ENCODE measurements around the gene IL2RA.
"Not testable (repeated sequence)": the region's sequence is repeated elsewhere in the genome, so short reads cannot be mapped to it uniquely, and the experiment has no call there.

The IL2RA gene

DNA sequence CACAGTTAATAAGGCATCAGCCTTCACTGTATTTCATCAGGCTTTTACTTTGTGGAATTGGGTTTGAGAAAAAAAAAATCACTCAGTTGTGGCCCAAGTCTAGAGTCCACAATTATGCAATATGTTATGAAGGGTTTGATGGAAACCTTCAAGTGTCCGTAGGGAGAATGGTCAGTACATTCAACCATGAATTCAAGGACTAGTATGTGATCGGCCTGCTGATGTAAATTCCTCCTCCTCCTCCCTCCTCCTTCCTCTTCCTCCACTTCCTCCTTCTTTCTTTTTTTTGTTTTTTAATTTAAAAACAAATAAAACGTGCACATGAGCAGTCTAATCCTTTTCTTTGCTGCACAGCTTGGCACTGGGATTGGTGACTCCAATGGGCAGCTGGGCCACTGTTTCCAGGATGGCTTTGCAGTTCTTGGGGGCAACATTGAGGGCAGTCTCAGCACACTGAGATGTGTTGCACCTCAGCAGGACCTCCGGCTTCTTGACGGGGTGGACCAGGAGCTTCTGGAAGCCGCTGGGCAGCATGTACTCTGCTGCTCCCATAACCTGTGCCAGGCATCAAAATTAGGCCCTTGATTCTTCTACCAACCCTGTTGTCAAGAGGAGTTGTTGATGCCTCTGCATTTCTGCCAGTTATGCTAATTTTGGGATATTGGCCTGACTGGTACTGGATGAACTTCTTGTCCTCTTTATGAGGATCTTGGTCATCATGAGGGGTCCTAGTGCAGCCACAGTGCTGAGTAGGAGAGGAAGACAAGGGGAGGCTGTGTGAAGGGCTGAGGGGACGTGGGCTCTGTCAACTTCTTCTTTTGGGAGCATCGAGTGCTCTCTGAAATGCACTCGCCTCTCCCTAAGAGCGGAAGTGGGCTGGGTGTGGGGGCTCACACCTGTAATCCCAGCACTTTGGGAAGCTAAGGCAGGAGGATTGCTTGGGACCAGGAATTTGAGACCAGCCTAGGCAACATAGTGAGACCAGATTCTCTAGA lies 9.3 kb upstream of the IL2RA start:
- peaks cover 4% of the 10 kb centered on the region for H3K36me3 Mint-ChIP-seq (ENCODE audit: low read depth)
- H3K27ac Mint-ChIP-seq, result peak overlapping the region; percentile 90
- H3K9me3 Mint-ChIP-seq, result no peaks in the 10 kb centered on the region
- H3K27me3 Mint-ChIP-seq (ENCODE audit: low read depth), result no peaks in the 10 kb centered on the region
- H3K4me3 Mint-ChIP-seq, result peak overlapping the region; percentile 63
- H3K4me1 Mint-ChIP-seq (ENCODE audit: low read depth), result peaks cover 73% of the 10 kb centered on the region

DNA sequence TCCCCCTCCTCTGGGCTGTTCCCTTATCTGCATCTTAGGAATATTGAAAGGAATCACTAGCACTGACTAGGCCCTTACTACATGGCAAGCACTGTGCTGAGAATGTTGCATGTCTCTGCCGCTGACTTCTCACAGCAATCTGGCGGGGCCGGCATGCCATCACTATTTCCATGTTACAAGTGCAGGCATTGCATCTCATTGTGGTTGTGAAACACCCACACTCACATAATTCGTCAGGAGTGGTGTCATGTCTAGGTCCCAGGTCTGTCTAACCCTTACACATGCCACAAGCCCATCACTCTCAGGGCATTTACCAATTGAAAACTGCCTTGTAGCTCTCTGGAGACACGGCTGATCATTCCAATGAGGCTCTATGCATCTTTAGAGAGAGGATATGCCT lies 8.5 kb upstream of the IL2RA start:
- Mint-ChIP-seq H3K27me3 (ENCODE audit: low read depth) (no peaks in the 10 kb centered on the region), H3K36me3 (ENCODE audit: low read depth) (peaks cover 4% of the 10 kb centered on the region), H3K4me1 (ENCODE audit: low read depth) (peaks cover 79% of the 10 kb centered on the region), H3K4me3 (peak overlapping the region; percentile 69), H3K27ac (peak overlapping the region; percentile 90), H3K9me3 (no peaks in the 10 kb centered on the region)

GRCh38 chr10:6069081-6069931 lies 7.1 kb upstream of the IL2RA start:
- peaks cover 81% of the 10 kb centered on the region for H3K4me1 Mint-ChIP-seq (ENCODE audit: low read depth)
- H3K4me3 Mint-ChIP-seq, result peak overlapping the region; percentile 72
- no peaks in the 10 kb centered on the region for H3K27me3 Mint-ChIP-seq (ENCODE audit: low read depth)
- peaks cover 4% of the 10 kb centered on the region for H3K36me3 Mint-ChIP-seq (ENCODE audit: low read depth)
- H3K27ac Mint-ChIP-seq, result peak overlapping the region; percentile 90
- peaks cover 3% of the 10 kb centered on the region for H3K9me3 Mint-ChIP-seq

GRCh38 chr10:6068422-6068821 lies 6.3 kb upstream of the IL2RA start:
- H3K4me1 Mint-ChIP-seq (ENCODE audit: low read depth), result peaks cover 80% of the 10 kb centered on the region
- H3K27ac Mint-ChIP-seq, result peak overlapping the region; percentile 90
- no peaks in the 10 kb centered on the region for H3K27me3 Mint-ChIP-seq (ENCODE audit: low read depth)
- peak overlapping the region; percentile 72 for H3K4me3 Mint-ChIP-seq
- H3K9me3 Mint-ChIP-seq, result peaks cover 3% of the 10 kb centered on the region
- peaks cover 3% of the 10 kb centered on the region for H3K36me3 Mint-ChIP-seq (ENCODE audit: low read depth)

DNA sequence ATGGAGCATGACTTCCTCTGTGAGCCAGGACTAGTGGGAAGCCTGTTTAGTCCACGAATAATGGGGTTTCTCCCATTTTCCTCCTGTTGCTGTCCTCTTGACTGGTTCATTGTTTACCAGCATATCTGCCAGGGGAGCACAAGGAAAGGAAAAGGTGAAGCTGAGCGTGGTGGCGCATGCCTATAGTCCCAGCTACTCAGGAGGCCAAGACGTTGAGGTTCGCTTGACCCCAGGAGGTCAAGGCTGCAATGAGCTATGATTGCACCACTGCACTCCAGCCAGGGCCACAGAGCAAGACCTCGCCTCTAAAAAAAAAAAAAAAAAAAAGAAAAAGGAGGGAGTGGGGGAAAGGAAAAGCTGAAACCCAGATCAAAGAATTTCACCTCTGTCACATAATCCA lies 5.8 kb upstream of the IL2RA start:
- H3K27me3 Mint-ChIP-seq (ENCODE audit: low read depth), result no peaks in the 10 kb centered on the region
- H3K27ac Mint-ChIP-seq, result peak overlapping the region; percentile 90
- H3K4me3 Mint-ChIP-seq, result peak overlapping the region; percentile 72
- peaks cover 3% of the 10 kb centered on the region for H3K36me3 Mint-ChIP-seq (ENCODE audit: low read depth)
- peaks cover 79% of the 10 kb centered on the region for H3K4me1 Mint-ChIP-seq (ENCODE audit: low read depth)
- peaks cover 3% of the 10 kb centered on the region for H3K9me3 Mint-ChIP-seq

DNA sequence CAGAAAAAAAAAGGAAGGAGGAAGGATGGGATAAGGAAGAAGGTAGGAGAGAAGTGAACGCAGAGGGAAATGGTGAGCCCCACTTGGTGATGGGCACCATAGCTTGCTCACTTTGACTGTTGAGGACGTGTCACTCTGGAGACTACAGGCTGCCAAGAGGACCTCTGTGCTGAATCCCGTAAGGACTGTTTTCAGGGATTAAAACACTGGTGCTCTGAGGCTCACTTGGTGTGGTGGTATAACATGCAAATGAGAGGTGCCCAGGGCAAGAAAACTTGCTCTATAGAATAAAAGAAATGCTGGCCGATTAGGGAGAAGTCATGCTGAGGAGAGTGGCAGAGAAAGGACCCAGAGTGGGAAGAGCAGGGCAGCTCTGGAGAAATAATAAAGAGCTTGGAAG lies 5.3 kb upstream of the IL2RA start:
- H3K4me1 Mint-ChIP-seq (ENCODE audit: low read depth), result peaks cover 79% of the 10 kb centered on the region
- H3K36me3 Mint-ChIP-seq (ENCODE audit: low read depth), result peaks cover 3% of the 10 kb centered on the region
- H3K27ac Mint-ChIP-seq, result peak overlapping the region; percentile 90
- peaks cover 3% of the 10 kb centered on the region for H3K9me3 Mint-ChIP-seq
- peak overlapping the region; percentile 37 for H3K4me3 Mint-ChIP-seq
- H3K27me3 Mint-ChIP-seq (ENCODE audit: low read depth), result no peaks in the 10 kb centered on the region

- Mint-ChIP-seq H3K27me3 (ENCODE audit: low read depth) (no peaks in the 10 kb centered on the region), H3K4me3 (peak overlapping the region; percentile 56), H3K9me3 (peaks cover 3% of the 10 kb centered on the region), H3K36me3 (ENCODE audit: low read depth) (peaks cover 6% of the 10 kb centered on the region), H3K4me1 (ENCODE audit: low read depth) (peaks cover 70% of the 10 kb centered on the region), H3K27ac (peak overlapping the region; percentile 76)
These were observed 3.7 kb upstream of the IL2RA start for GRCh38 chr10:6065835-6066234.

DNA sequence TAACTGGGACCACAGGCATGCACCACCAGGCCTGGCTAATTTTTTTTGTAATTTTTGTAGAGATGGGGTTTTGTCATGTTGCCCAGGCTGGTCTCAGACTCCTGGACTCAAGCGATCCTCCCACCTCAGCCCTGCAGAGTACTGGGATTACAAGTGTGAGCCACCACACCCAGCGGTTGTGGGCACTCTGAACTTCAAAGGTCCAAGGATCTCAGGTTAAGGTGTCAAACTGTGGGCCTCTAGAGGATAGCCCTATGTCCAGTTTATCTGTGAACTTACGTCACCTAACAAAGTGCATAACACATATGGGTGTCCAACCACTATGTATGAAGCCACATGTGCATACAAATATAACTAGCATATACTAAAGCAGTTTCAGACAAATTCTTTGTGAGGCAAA lies 3.2 kb upstream of the IL2RA start:
- Mint-ChIP-seq H3K4me1 (ENCODE audit: low read depth) (peaks cover 65% of the 10 kb centered on the region), H3K27me3 (ENCODE audit: low read depth) (no peaks in the 10 kb centered on the region), H3K4me3 (peak overlapping the region; percentile 18), H3K27ac (peak overlapping the region; percentile 76), H3K36me3 (ENCODE audit: low read depth) (peaks cover 5% of the 10 kb centered on the region), H3K9me3 (peaks cover 3% of the 10 kb centered on the region)

GRCh38 chr10:6064726-6065125 lies 2.6 kb upstream of the IL2RA start:
- H3K27me3 Mint-ChIP-seq (ENCODE audit: low read depth); H3K9me3 Mint-ChIP-seq: not testable (repeated sequence)
- Mint-ChIP-seq H3K4me3 (peak overlapping the region; percentile 18), H3K36me3 (ENCODE audit: low read depth) (peaks cover 10% of the 10 kb centered on the region), H3K4me1 (ENCODE audit: low read depth) (peaks cover 66% of the 10 kb centered on the region), H3K27ac (peak overlapping the region; percentile 41)

DNA sequence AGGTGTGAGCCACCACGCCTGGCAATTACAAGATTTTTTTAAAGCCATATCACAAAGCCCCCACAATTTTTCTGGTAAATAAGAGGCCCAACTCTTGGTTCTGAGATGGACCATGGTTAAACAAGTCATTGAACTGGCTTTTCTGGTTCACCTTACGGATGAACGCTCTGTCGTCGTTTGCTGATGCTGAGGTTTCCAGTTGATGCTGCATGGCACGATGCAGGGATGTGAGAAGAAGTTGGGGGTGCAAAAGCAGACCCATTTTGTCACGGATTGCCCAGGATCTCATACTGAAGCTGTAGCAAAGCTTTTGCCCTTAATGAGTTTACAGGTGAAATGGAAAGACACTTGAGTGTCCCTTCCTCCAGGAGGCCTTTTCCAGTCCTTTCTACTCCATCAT lies 2.0 kb upstream of the IL2RA start:
- H3K27ac Mint-ChIP-seq, result peak overlapping the region; percentile 44
- H3K4me1 Mint-ChIP-seq (ENCODE audit: low read depth), result peaks cover 67% of the 10 kb centered on the region

DNA sequence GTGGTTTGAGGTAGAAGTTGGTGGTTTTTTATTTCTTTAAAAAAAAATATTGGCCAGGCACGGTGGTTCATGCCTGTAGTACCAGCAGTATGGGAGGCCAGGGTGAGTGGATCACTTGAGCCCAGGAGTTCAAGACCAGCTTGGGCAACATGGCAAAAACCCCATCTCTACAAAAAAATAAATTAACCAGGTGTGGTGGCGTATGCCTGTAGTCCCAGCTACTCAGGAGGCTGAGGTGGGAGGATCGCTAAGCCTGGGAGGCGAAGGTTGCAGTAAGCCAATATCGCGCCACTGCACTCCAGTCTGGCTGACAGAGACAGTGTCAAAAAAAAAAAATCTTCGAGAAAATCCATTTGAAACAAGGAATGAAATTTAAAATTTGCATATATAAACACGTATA lies 1.1 kb downstream of the IL2RA start:
- H3K27me3 Mint-ChIP-seq (ENCODE audit: low read depth), result no peaks in the 10 kb centered on the region

More for the DNA sequence above, 2.0 kb upstream of the IL2RA start:
- H3K27me3 Mint-ChIP-seq (ENCODE audit: low read depth), result no peaks in the 10 kb centered on the region
- H3K4me3 Mint-ChIP-seq, result no peak overlapping the region
- peaks cover 16% of the 10 kb centered on the region for H3K36me3 Mint-ChIP-seq (ENCODE audit: low read depth)
- H3K9me3 Mint-ChIP-seq, result peaks cover 3% of the 10 kb centered on the region

GRCh38 chr10:6059506-6059905 lies 2.7 kb downstream of the IL2RA start:
- Mint-ChIP-seq H3K27ac (peak overlapping the region; percentile 93), H3K4me3 (peak overlapping the region; percentile 87), H3K9me3 (no peaks in the 10 kb centered on the region), H3K36me3 (ENCODE audit: low read depth) (peaks cover 56% of the 10 kb centered on the region), H3K4me1 (ENCODE audit: low read depth) (peaks cover 65% of the 10 kb centered on the region), H3K27me3 (ENCODE audit: low read depth) (no peaks in the 10 kb centered on the region)

More for the DNA sequence above, 1.1 kb downstream of the IL2RA start:
- Mint-ChIP-seq H3K4me3 (peak overlapping the region; percentile 87), H3K9me3 (peaks cover 3% of the 10 kb centered on the region), H3K27ac (peak overlapping the region; percentile 93), H3K4me1 (ENCODE audit: low read depth) (peaks cover 70% of the 10 kb centered on the region), H3K36me3 (ENCODE audit: low read depth) (peaks cover 46% of the 10 kb centered on the region)

GRCh38 chr10:6058682-6059475 lies 3.3 kb downstream of the IL2RA start:
- H3K36me3 Mint-ChIP-seq (ENCODE audit: low read depth), result peaks cover 60% of the 10 kb centered on the region
- H3K4me1 Mint-ChIP-seq (ENCODE audit: low read depth), result peaks cover 68% of the 10 kb centered on the region
- peak overlapping the region; percentile 93 for H3K27ac Mint-ChIP-seq
- H3K4me3 Mint-ChIP-seq, result peak overlapping the region; percentile 87
- no peaks in the 10 kb centered on the region for H3K9me3 Mint-ChIP-seq
- H3K27me3 Mint-ChIP-seq (ENCODE audit: low read depth), result no peaks in the 10 kb centered on the region

All from T-helper 1 cell treated with Interleukin-12 subunit alpha and Interleukin-12 subunit beta and Interleukin-4 antibody, amounts not matched to agents 30 μg/mL and 1 μg/mL, for 36 hours (primary cell).